A673 (cell line): ENCODE data around the gene AUNIP.

Source experiments
- CTCF ChIP-seq: fragments of 300-800, 200-600 bp; sonication (generic); conservative IDR thresholded peaks from 2 replicates; pipeline ENCODE4 v1.5.1; 2017; ENCODE audit warnings: low read depth, mild to moderate bottlenecking, antibody characterized with exemption, low read length, moderate library complexity, mixed read lengths
- EZH2 ChIP-seq: fragments of 200-600 bp; sonication (generic); IDR thresholded peaks from 2 replicates; pipeline ENCODE4 v1.6.1; 2017; ENCODE audit warnings: borderline replicate concordance, low read depth, mild to moderate bottlenecking, mixed read lengths, antibody characterized with exemption, low read length; ENCODE audit not compliant: poor library complexity, severe bottlenecking

- TF ChIP-seq CTCF (no peak), EZH2 (no peak)
Measured at GRCh38 chr1:25818569-25818968, 40.7 kb downstream of the AUNIP start.
